ENCODE data around the gene MGAT5B. TPM values are rescaled to one million over a fixed set of nuclear protein-coding genes. Genes with fewer than 3 reads are reported as not detected.

Gene MGAT5B
- total and polyA plus RNA-seq, 4 donors: 0.02 to 0.25 TPM; not detected in 2

GRCh38 chr17:76955191-76955590, 87.0 kb downstream of the MGAT5B start:
- Histone ChIP-seq H3K27me3 (ENCODE audit: control insufficient read depth in 4 of 4, insufficient read depth in 4 of 4, low read length in 3 of 4) (no peaks in the 10 kb centered on the region), H3K4me1 (ENCODE audit: control insufficient read depth in 4 of 4, insufficient read depth in 4 of 4, low read length in 3 of 4) (no peaks in the 10 kb centered on the region), H3K36me3 (ENCODE audit: control insufficient read depth in 4 of 4, insufficient read depth in 3 of 4, low read depth in 1 of 4, low read length in 3 of 4) (no peaks in the 10 kb centered on the region), H3K9me3 (ENCODE audit: control insufficient read depth in 4 of 4, low read length in 3 of 4) (no peaks in the 10 kb centered on the region), H3K4me3 (ENCODE audit: low read depth in 1 of 3, low read length in 3 of 3) (no peak overlapping the region), H3K27ac (ENCODE audit: low read depth in 1 of 2, low read length in 2 of 2) (no peak overlapping the region), H3K9ac (ENCODE audit: low read depth in 1 of 2, low read length in 2 of 2) (no peak overlapping the region)
- no peak for TF ChIP-seq TAF1 (conservative IDR thresholded peaks at IDR 0.05)
- no peak for TF ChIP-seq FOXA1 (IDR thresholded peaks at IDR 0.05)
- no peak for TF ChIP-seq HNF4A (conservative IDR thresholded peaks at IDR 0.05)
- no peak for TF ChIP-seq REST (IDR thresholded peaks at IDR 0.05)
- no peak for TF ChIP-seq CTCF (IDR thresholded peaks at IDR 0.05; ENCODE audit: low read depth, low read length, missing input control)
- TF ChIP-seq JUND (IDR thresholded peaks at IDR 0.05): no peak
- no peak for TF ChIP-seq MAX (IDR thresholded peaks at IDR 0.05)
- TF ChIP-seq EGR1 (IDR thresholded peaks at IDR 0.05; ENCODE audit: low read depth in 2 of 2): no peak
- TF ChIP-seq ATF3 (IDR thresholded peaks at IDR 0.05): no peak
- no peak for TF ChIP-seq SP1 (IDR thresholded peaks at IDR 0.05)
- WGBS: 67% methylated on average over 6 of the region's 6 CpGs
- DNase-seq (ENCODE audit: low spot score): no peak

- Histone ChIP-seq H3K4me3 (ENCODE audit: low read depth in 1 of 3, low read length in 3 of 3) (no peak overlapping the region), H3K9me3 (ENCODE audit: control insufficient read depth in 4 of 4, low read length in 3 of 4) (no peaks in the 10 kb centered on the region), H3K36me3 (ENCODE audit: control insufficient read depth in 4 of 4, insufficient read depth in 3 of 4, low read depth in 1 of 4, low read length in 3 of 4) (no peaks in the 10 kb centered on the region), H3K27ac (ENCODE audit: low read depth in 1 of 2, low read length in 2 of 2) (no peak overlapping the region), H3K9ac (ENCODE audit: low read depth in 1 of 2, low read length in 2 of 2) (no peak overlapping the region), H3K27me3 (ENCODE audit: control insufficient read depth in 4 of 4, insufficient read depth in 4 of 4, low read length in 3 of 4) (no peaks in the 10 kb centered on the region), H3K4me1 (ENCODE audit: control insufficient read depth in 4 of 4, insufficient read depth in 4 of 4, low read length in 3 of 4) (no peaks in the 10 kb centered on the region)
- TF ChIP-seq FOXA1 (IDR thresholded peaks at IDR 0.05): no peak
- no peak for TF ChIP-seq RAD21 (IDR thresholded peaks at IDR 0.05)
- TF ChIP-seq NR2F2 (IDR thresholded peaks at IDR 0.05): no peak
- no peak for TF ChIP-seq ZBTB33 (IDR thresholded peaks at IDR 0.05)
- no peak for TF ChIP-seq REST (IDR thresholded peaks at IDR 0.05)
- no peak for TF ChIP-seq FOXA2 (IDR thresholded peaks at IDR 0.05)
- no peak for TF ChIP-seq EGR1 (IDR thresholded peaks at IDR 0.05; ENCODE audit: low read depth in 2 of 2)
- no peak for TF ChIP-seq MAX (IDR thresholded peaks at IDR 0.05)
- no peak for TF ChIP-seq JUND (IDR thresholded peaks at IDR 0.05)
- no peak for TF ChIP-seq YY1 (IDR thresholded peaks at IDR 0.05)
- no peak for TF ChIP-seq ATF3 (IDR thresholded peaks at IDR 0.05)
- TF ChIP-seq SP1 (IDR thresholded peaks at IDR 0.05): no peak
- TF ChIP-seq HNF4A (conservative IDR thresholded peaks at IDR 0.05): no peak
- TF ChIP-seq TAF1 (conservative IDR thresholded peaks at IDR 0.05): no peak
- WGBS: 83% methylated on average over 17 of the region's 17 CpGs
- no peak for DNase-seq (ENCODE audit: low spot score)
Observed at GRCh38 chr17:76956846-76957540, 88.8 kb downstream of the MGAT5B start.
